Activated CD8-positive, alpha-beta T cell treated with anti-CD3 and anti-CD28 coated beads, Interleukin-2, amount 10 ng/mL, durations not matched to agents 7 days and 5 days (primary cell): ENCODE measurements around the gene TP53. TPM values are rescaled to one million over a fixed set of nuclear protein-coding genes. Genes with fewer than 3 reads are reported as not detected.

Experiments used
- ATAC-seq: fragments of 150-1000 bp; cut with Tn5 transposase; one replicate; pipeline ENCODE4 v1.10.0; 2021; ENCODE audit warnings: moderate library complexity
- CTCF ChIA-PET: fragments of 350-600 bp; sonication (Branson Sonifier 250); formaldehyde crosslinking; loops from one replicate; lab custom pipeline; 2021; ENCODE audit warnings: antibody characterized with exemption; lab: Charles Lee
- POLR2A ChIA-PET: fragments of 350-600 bp; sonication (Branson Sonifier 250); formaldehyde crosslinking; loops from one replicate; lab custom pipeline; 2021; ENCODE audit warnings: antibody characterized with exemption; lab: Charles Lee
- DNase-seq: peaks from one replicate; pipeline ENCODE4 v3.0.0-alpha.2; 2020
- H3K27ac Mint-ChIP-seq: one replicate; pipeline ENCODE4 v1.8.0; 2021; ENCODE audit warnings: mild to moderate bottlenecking, mixed read lengths
- H3K27me3 Mint-ChIP-seq: one replicate; pipeline ENCODE4 v1.8.0; 2021; ENCODE audit warnings: low read depth, mixed read lengths
- H3K36me3 Mint-ChIP-seq: one replicate; pipeline ENCODE4 v1.8.0; 2021; ENCODE audit warnings: low read depth, mixed read lengths
- H3K4me1 Mint-ChIP-seq: one replicate; pipeline ENCODE4 v1.8.0; 2021; ENCODE audit warnings: low read depth, mixed read lengths
- H3K4me3 Mint-ChIP-seq: one replicate; pipeline ENCODE4 v1.8.0; 2021; ENCODE audit warnings: mild to moderate bottlenecking, mixed read lengths
- H3K9me3 Mint-ChIP-seq: one replicate; pipeline ENCODE4 v1.8.0; 2022; ENCODE audit warnings: mixed read lengths; ENCODE audit not compliant: insufficient read depth
- total RNA-seq, 2 experiments: library from RNA; stranded (reverse); gene quantifications; one replicate each; pipeline ENCODE4 v1.2.3, GENCODE V29; 2021

The TP53 gene
- total RNA-seq, 2 experiments from 2014 or later: 131 to 136 TPM

GRCh38 chr17:7688808-7689316 is 1.6 kb upstream of the TP53 start:
- Mint-ChIP-seq H3K27me3 (no peaks in the 10 kb centered on the region), H3K4me1 (peaks cover 40% of the 10 kb centered on the region), H3K9me3 (no peaks in the 10 kb centered on the region), H3K4me3 (peak overlapping the region; percentile 98), H3K36me3 (peaks cover 35% of the 10 kb centered on the region), H3K27ac (peak overlapping the region; percentile 100)
- DNase-seq (no peak), ATAC-seq (no peak)
- POLR2A ChIA-PET: interaction anchor here (0.6 to 5.3 kb wide), 7 partner anchors 16 to 253 kb away, joined by 3 to 101 read pairs (median 37); partner anchors contain the start of genes EFNB3, MPDU1, SAT2 and SHBG
- CTCF ChIA-PET: interaction anchor here (0.9 to 7.2 kb wide), 24 partner anchors 16 to 643 kb away, joined by 3 to 129 read pairs (median 12); partner anchors contain the start of genes CD68, DNAH2, EFNB3 and FXR2

GRCh38 chr17:7687908-7688807 is 868 bp upstream of the TP53 start, which contains the start of gene WRAP53:
Gene WRAP53, plus strand, starts transcription at chr17:7688477. Its CDS starts 172 bp downstream, at chr17:7688649.
- ChIA-PET CTCF (interaction anchor here (0.6 to 7.2 kb wide), 60 partner anchors 9 to 1058 kb away, joined by 3 to 129 read pairs (median 5); partner anchors contain the start of genes ACAP1, ATP1B2, CD68 and DNAH2), POLR2A (interaction anchor here (0.5 to 5.3 kb wide), 38 partner anchors 12 to 989 kb away, joined by 3 to 101 read pairs (median 6); partner anchors contain the start of genes ATP1B2, CTC1, EFNB3 and FXR2)
- peaks cover 34% of the 10 kb centered on the region for H3K36me3 Mint-ChIP-seq
- peaks cover 40% of the 10 kb centered on the region for H3K4me1 Mint-ChIP-seq
- no peaks in the 10 kb centered on the region for H3K27me3 Mint-ChIP-seq
- DNase-seq (peak; percentile 97), ATAC-seq (peak; percentile 85)
- peak within 1 kb of the TSS; percentile 98 for H3K4me3 Mint-ChIP-seq
- H3K9me3 Mint-ChIP-seq: no peaks in the 10 kb centered on the region
- H3K27ac Mint-ChIP-seq: peak within 1 kb of the TSS; percentile 100

GRCh38 chr17:7686222-7687071 is 843 bp downstream of the TP53 start:
- H3K27me3 Mint-ChIP-seq: no peaks in the 10 kb centered on the region
- DNase-seq (peak; percentile 88), ATAC-seq (peak; percentile 45)
- ChIA-PET POLR2A (interaction anchor here (0.6 to 5.3 kb wide), 51 partner anchors 10 to 562 kb away, joined by 3 to 101 read pairs (median 5); partner anchors contain the start of genes ACAP1, ATP1B2, CD68 and CNTROB), CTCF (interaction anchor here (0.7 to 7.2 kb wide), 41 partner anchors 8 to 1060 kb away, joined by 3 to 129 read pairs (median 7); partner anchors contain the start of genes ACADVL, ACAP1, ATP1B2 and DNAH2)
- H3K36me3 Mint-ChIP-seq: peaks cover 33% of the 10 kb centered on the region
- peak overlapping the region; percentile 98 for H3K4me3 Mint-ChIP-seq
- H3K27ac Mint-ChIP-seq: peak overlapping the region; percentile 100
- H3K4me1 Mint-ChIP-seq: peaks cover 38% of the 10 kb centered on the region
- no peaks in the 10 kb centered on the region for H3K9me3 Mint-ChIP-seq

GRCh38 chr17:7685533-7686221 is 1.6 kb downstream of the TP53 start:
- Mint-ChIP-seq H3K27ac (peak overlapping the region; percentile 100), H3K27me3 (no peaks in the 10 kb centered on the region), H3K4me3 (peak overlapping the region; percentile 98), H3K9me3 (no peaks in the 10 kb centered on the region), H3K36me3 (peaks cover 31% of the 10 kb centered on the region), H3K4me1 (peaks cover 38% of the 10 kb centered on the region)
- ChIA-PET POLR2A (interaction anchor here (0.6 to 5.3 kb wide), 36 partner anchors 9 to 488 kb away, joined by 3 to 101 read pairs (median 6); partner anchors contain the start of genes ACAP1, ATP1B2, CD68 and CNTROB), CTCF (interaction anchor here (0.6 to 7.2 kb wide), 18 partner anchors 12 to 465 kb away, joined by 3 to 129 read pairs (median 22); partner anchors contain the start of genes ACADVL, ACAP1, FXR2 and MPDU1)
- ATAC-seq: peak; percentile 62
- DNase-seq: peak; percentile 94

GRCh38 chr17:7684851-7685532 is 2.3 kb downstream of the TP53 start:
- DNase-seq: no peak
- Mint-ChIP-seq H3K27me3 (no peaks in the 10 kb centered on the region), H3K4me3 (peak overlapping the region; percentile 98), H3K4me1 (peaks cover 33% of the 10 kb centered on the region), H3K27ac (peak overlapping the region; percentile 100), H3K36me3 (peaks cover 28% of the 10 kb centered on the region), H3K9me3 (no peaks in the 10 kb centered on the region)
- CTCF ChIA-PET: interaction anchor here (0.6 to 7.2 kb wide), 7 partner anchors 12 to 406 kb away, joined by 3 to 129 read pairs (median 36); partner anchors contain the start of genes SAT2, SENP3, SHBG and TMEM102
- POLR2A ChIA-PET: interaction anchor here (0.7 to 5.3 kb wide), 9 partner anchors 8 to 247 kb away, joined by 3 to 101 read pairs (median 5); partner anchors contain the start of genes CD68, CNTROB, MPDU1 and SAT2
- ATAC-seq: no peak

- ChIA-PET POLR2A (interaction anchor here (0.9 to 3.6 kb wide), 2 partner anchors 9 to 62 kb away, joined by 3 to 21 read pairs; partner anchors contain the start of genes FXR2 and TP53), CTCF (interaction anchor here (1.0 to 1.4 kb wide), 2 partner anchors 10 to 45 kb away, joined by 3 to 4 read pairs; no protein-coding TSS in a partner anchor)
- DNase-seq (no peak), ATAC-seq (no peak)
- Mint-ChIP-seq H3K4me1 (no peaks in the 10 kb centered on the region), H3K4me3 (no peak overlapping the region), H3K9me3 (peaks cover 11% of the 10 kb centered on the region), H3K36me3 (peaks cover 44% of the 10 kb centered on the region), H3K27ac (no peak overlapping the region), H3K27me3 (no peaks in the 10 kb centered on the region)
Measured at GRCh38 chr17:7677388-7678067, 9.8 kb downstream of the TP53 start.

- DNase-seq (no peak), ATAC-seq (no peak)
- Mint-ChIP-seq H3K27me3 (no peaks in the 10 kb centered on the region), H3K36me3 (peaks cover 46% of the 10 kb centered on the region), H3K4me1 (no peaks in the 10 kb centered on the region), H3K9me3 (peaks cover 11% of the 10 kb centered on the region), H3K4me3 (no peak overlapping the region), H3K27ac (no peak overlapping the region)
- ChIA-PET POLR2A (interaction anchor here (3.6 kb wide), 1 partner anchor 10 kb away, joined by 21 read pairs; the partner anchor contains the start of gene TP53), CTCF (interaction anchor here (1.0 to 1.4 kb wide), 2 partner anchors 11 to 44 kb away, joined by 3 to 4 read pairs; no protein-coding TSS in a partner anchor)
Measured at GRCh38 chr17:7676533-7676932, 10.8 kb downstream of the TP53 start.

GRCh38 chr17:7674934-7675333 is 12.4 kb downstream of the TP53 start:
- no peak overlapping the region for H3K4me3 Mint-ChIP-seq
- ATAC-seq (no peak), DNase-seq (no peak)
- no peaks in the 10 kb centered on the region for H3K27me3 Mint-ChIP-seq
- no peak overlapping the region for H3K27ac Mint-ChIP-seq
- H3K9me3 Mint-ChIP-seq: peaks cover 11% of the 10 kb centered on the region
- ChIA-PET POLR2A (interaction anchor here (0.6 to 3.6 kb wide), 2 partner anchors 12 to 148 kb away, joined by 8 to 21 read pairs; partner anchors contain the start of gene TP53), CTCF (interaction anchor here (4.4 kb wide), 1 partner anchor 13 kb away, joined by 43 read pairs; the partner anchor contains the start of genes TP53 and WRAP53)
- no peaks in the 10 kb centered on the region for H3K4me1 Mint-ChIP-seq
- peaks cover 56% of the 10 kb centered on the region for H3K36me3 Mint-ChIP-seq

- Mint-ChIP-seq H3K4me3 (no peak overlapping the region), H3K36me3 (peaks cover 57% of the 10 kb centered on the region), H3K9me3 (peaks cover 11% of the 10 kb centered on the region), H3K27ac (no peak overlapping the region), H3K4me1 (no peaks in the 10 kb centered on the region), H3K27me3 (no peaks in the 10 kb centered on the region)
- DNase-seq: peak; percentile 59
- ChIA-PET CTCF (interaction anchor here (0.8 to 4.4 kb wide), 9 partner anchors 11 to 89 kb away, joined by 3 to 43 read pairs (median 5); partner anchors contain the start of genes MPDU1, SAT2, TP53 and WRAP53), POLR2A (interaction anchor here (1.4 kb wide), 1 partner anchor 14 kb away, joined by 8 read pairs; the partner anchor contains the start of gene TP53)
- no peak for ATAC-seq
Measured at GRCh38 chr17:7673239-7673638, 14.1 kb downstream of the TP53 start.
